Stimulated activated CD8-positive, alpha-beta memory T cell treated with anti-CD3 and anti-CD28 coated beads, Interleukin-15, amount 100 ng/mL, for 48 hours (primary cell): ENCODE measurements around the gene EFL1.

Source experiments
- DNase-seq, 2 donors: peaks; one replicate each; pipeline ENCODE4 v3.0.0-alpha.2; 2020; ENCODE audit warnings: low read depth in 2 of 2

EFL1 gene

DNA sequence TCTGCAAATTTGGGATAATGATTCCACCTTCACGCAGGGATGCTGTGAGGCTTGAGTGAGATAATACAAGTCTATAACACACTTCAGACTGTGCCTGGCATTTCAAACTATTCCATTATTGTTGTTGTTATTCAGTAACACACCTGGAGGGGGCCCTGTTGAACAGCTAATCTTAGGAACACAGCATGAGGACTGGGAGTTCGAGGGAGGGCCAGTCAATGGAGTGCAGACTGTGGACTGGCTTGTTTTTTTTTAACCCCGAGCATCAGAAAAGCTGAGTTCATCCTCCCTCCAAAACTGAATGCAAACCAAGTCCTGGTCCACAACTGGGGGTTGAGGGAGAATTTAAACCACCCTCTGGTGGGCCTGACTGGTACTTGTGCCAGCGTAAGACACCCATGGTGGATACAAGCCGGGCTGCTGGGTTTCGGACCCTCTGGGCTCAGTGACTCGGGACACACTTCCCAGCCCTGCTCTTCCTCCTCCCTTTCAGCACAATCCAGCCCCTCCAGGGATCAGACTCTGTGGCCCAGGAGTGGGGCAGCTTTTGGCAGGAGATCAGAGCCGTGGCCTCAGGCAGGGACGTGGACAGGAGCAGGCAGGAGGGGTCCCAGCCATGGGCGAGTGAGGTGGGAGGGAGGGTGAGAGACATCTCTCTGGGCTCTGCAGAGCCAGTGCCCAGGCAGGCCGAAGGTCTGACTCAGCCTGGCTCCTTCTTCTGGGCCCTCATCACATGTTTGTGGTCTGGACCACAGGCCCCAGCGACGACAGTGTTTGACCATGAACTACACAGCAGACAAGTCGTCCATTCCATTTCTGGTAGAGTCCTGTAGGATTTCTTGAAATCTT is 180.4 kb downstream of the EFL1 start:
- no peak for DNase-seq

DNA sequence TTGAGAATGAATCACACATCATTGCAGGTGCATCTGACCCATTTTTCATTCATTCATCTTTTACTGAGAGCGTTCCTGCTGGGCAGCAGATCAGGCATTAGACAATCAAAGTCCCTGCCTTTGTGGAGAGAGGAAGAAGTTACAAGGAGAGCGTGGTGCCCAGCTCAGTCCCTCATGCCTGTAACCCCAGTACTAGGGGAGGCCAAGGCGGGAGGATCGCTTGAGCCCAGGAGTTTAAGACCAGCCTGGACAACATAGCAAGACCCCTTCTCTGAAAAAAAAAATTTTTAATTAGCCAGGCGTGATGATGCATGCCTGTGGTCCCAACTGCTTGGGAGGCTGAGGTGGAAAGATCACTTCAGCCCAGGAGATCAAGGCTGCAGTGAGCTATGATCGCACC is 181.8 kb downstream of the EFL1 start:
- DNase-seq, result no peak
